GM13977 (cell line): ENCODE data around the gene FMNL3.
"Not testable (repeated sequence)": the region's sequence is repeated elsewhere in the genome, so short reads cannot be mapped to it uniquely, and the experiment has no call there.

Experiments
- DNase-seq: peaks from one replicate; pipeline ENCODE4 v3.0.0; 2012; ENCODE audit warnings: low spot score
- CTCF ChIP-seq: IDR thresholded peaks from 2 replicates; pipeline ENCODE4 v1.5.1; 2012; ENCODE audit warnings: mild to moderate bottlenecking, control low read depth; ENCODE audit not compliant: insufficient read depth; ENCODE audit errors: extremely low read depth, missing control alignments
- in situ Hi-C: fragments of 300-500 bp; cut with MboI; formaldehyde crosslinking; loops from one replicate; pipeline ENCODE4 v1.12.0; 2022; ENCODE audit warnings: low sequenced_read_pairs, low pct_unique_long_range_greater_than_20kb, mixed read lengths, inconsistent platforms; ENCODE audit not compliant: unreplicated experiment

FMNL3 gene

GRCh38 chr12:49609059-49609874, 97.9 kb downstream of the FMNL3 start:
- no peak for DNase-seq
- TF ChIP-seq CTCF, result no peak
- in situ Hi-C loops, result no loop called here

DNA sequence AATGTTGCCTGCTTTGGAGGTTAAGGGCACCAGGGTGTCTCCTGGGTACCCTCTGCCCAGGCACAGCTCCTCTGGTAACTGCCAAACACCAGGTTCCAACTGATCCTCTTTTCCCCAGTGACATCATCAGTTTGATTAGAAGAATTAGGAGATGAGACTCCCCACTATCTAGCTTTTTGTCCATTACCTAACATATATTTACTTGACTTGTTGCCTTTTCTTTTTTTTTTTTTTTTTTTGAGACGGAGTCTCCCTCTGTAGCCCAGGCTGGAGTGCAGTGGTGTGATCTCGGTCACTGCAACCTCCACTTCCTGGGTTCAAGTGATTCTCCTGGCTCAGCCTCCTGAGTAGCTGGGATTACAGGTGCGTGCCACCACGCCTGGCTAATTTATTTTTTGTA, 101.7 kb downstream of the FMNL3 start, which contains the start of gene FAM186B:
Gene FAM186B (minus strand): TSS at position 101 of the 400 bp plus-strand sequence. CDS start 162 bp downstream, outside the sequence.
- DNase-seq, in situ Hi-C loops: not testable (repeated sequence)

GRCh38 chr12:49604856-49605255, 102.3 kb downstream of the FMNL3 start:
- TF ChIP-seq CTCF, result no peak
- in situ Hi-C loops, result no loop called here
- DNase-seq, result no peak

DNA sequence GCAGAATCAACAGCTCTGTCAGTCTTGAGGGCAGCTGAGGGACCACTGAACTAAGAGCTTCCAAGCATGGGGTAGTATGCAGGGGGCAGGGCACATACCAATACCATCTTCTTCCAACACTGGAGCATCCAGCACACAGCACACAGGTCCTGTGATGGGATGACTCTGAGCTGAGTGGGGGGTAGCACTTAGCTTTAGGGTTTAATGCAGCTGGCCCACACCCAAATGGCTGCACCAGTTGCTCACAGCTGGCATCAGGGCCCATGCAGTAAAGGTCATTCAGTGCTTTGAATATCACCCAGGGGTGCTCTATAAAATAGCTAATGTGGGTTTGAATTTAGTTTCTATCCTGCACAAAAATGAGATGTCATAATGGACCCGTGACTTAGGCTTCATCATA, 103.5 kb downstream of the FMNL3 start:
- TF ChIP-seq CTCF, result no peak
- in situ Hi-C loops, result no loop called here
- DNase-seq, result no peak

- DNase-seq, result no peak
- TF ChIP-seq CTCF, result no peak
- in situ Hi-C loops, result no loop called here
Measured at GRCh38 chr12:49599961-49600360, 107.2 kb downstream of the FMNL3 start.

DNA sequence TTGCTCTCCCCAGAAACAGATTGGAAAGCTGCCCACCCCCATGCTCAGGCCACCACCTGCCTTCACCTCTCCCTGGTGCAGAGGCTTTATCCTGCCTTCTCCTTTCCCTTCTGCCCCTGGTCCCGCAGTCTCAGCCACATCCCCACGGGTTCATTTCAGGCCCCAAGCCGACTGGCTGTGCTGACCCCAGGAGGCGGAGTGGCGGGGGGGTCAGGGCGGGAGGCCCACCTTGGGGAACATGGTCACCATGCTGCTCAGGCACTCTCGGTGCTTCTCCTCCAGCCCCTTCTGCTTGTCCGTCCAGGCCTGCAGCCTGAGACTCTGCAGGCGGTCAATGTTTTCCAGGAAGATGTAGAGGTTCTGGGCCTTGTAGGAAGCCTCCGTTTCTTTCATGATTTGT, 108.7 kb downstream of the FMNL3 start:
- in situ Hi-C loops, result no loop called here
- DNase-seq, result no peak
- no peak for TF ChIP-seq CTCF

DNA sequence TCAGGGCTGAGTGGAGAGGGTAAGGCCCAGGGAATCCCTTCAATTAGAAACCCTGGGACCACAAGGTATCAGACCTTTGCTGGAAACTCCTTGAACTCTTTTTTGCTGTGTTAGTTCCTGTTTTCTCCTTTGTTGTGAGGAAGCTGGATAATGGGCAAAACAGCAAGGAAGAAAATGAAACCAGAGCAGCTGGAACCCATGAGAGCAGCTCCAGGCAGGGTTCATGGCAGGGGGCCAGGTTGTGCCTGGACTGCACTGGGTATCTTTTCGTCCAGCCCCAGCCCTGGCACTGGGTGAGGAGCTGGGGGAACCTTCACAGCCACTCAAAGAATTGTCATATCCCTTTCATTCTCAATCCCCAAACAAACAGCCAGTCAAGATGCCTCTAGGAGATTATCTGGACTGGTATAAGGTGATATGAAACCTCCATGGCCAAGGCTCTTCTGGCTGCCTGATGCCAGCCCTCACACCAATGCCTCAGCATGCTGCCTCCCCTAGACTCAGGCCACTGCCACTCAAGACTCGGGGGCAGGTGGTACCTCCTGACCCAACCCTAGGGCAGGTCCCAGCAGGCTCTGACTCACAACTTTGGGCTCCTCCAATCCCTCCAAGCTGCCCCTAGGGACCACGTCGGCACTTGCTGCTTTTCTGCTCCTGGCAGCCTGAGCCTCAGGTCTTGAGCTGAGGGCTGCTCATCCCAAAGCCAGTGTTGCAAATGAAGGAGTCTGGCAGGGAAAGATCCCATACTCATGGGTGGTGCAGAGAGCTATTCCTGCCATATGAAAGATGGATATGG, 118.3 kb downstream of the FMNL3 start:
- TF ChIP-seq CTCF, result no peak
- in situ Hi-C loops, result no loop called here
- DNase-seq, result no peak
